Germinal center (tissue), 1 donor: ENCODE data around the gene PGP.

ENCODE experiments used
- DNase-seq: peaks from one replicate; pipeline ENCODE4 v3.0.0; 2012; ENCODE audit warnings: mixed read lengths, low spot score

PGP gene

DNA sequence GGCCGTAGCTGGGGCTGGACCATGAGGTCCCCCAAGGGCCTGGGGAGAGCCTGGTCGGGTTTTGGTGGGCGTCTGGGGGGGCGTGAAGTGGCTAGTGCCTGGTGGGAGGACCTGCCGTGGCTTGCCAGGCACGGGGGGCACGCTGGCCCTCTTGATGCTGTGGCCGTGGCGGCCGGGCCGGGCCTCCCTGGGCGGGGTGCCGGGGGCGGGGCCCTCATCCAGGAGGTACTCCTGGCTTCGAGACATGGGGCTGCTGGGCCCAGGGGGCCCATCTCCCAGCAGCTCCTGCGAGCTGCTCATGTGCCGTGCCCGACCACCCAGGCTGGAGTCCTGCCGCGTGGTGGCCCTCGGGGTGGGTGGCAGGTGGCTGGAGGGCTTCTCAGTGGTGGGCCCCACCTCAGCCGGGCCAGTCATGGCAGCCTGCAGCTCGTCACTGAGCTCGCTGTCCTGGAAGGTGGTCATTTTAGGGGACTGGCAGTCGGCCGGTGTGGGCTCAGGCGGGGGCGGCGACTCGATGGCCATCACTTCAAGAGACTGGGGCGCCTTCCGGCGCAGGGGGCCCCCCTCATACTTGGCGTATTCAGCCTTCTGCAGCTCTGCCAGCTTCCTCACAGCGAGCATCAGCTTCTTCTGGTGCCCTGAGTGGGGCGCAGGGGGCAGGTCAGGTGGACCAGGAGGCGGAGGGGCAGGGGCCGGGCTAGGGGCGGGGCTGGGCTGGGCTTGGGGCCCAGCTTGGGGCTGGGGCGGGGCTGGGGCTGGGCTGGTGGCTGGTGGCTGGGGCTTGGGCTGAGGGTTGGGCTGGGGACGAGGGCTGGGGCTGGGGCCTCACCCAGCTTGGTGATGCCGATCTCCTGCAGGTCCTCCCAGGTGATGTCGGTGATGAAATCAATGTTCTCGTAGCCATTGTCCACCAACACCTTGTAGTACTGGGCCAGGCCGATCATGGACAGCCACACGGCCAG lies 33.4 kb downstream of the PGP start:
- DNase-seq, result no peak

DNA sequence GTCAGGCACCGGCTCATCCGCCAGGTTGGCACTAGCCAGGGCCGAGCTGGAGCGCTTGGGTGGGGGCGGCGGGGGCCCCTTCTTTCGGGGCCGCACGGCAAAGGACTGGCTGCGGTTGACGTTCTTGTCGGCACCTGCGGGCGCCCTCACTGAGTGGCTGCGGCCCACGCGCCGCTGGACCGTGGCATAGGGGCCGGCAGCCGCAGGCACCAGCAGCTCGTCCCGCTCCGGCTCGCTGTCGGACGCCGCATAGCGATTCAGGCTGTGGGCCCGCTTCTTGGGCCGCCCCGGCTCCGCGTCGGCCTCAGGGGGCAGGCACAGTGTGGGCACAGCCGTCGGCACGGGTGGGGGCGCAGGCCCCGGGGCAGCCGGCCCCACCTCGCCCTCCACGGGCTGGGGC lies 34.2 kb downstream of the PGP start:
- DNase-seq, result no peak

DNA sequence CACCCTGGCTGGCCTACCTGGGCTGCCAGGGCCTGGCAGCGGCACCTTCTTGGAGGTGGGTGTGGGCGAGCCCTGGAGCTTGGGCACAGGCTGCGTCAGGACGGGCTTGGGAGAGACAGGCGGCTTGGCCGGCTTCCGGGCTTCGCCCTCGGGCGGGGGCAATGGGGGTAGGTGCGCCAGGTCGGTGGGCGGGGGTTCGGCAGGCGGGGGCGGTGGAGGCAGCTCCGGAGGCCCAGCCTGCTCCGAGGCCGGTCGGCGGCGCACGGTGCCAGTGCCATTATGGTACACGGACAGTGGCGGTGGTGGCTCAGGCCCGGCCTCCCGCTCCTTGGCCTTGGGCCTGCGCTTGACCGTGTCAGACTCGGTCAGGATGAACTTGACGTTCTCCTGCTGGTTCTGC lies 35.1 kb downstream of the PGP start:
- DNase-seq, result no peak

DNA sequence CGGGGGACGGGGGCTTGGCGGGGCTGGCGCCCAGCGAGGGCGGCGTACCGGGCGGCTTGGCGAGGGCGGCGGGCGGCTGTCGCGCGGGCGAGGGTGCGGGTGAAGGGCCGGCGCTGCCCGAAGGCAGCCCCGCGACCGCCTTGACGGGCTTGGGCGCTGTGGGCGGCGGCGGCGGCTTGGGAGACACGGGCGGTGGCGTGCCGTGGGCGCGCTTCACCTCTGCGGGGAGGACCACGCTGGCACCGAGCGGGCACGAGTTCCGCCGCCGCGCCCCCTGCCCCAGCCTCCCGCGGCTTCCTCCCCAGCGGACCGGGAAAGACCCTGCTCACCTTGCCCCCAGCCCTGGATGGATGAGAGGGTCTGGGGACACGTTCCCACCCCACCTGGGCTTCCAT lies 35.5 kb downstream of the PGP start:
- DNase-seq, result no peak

DNA sequence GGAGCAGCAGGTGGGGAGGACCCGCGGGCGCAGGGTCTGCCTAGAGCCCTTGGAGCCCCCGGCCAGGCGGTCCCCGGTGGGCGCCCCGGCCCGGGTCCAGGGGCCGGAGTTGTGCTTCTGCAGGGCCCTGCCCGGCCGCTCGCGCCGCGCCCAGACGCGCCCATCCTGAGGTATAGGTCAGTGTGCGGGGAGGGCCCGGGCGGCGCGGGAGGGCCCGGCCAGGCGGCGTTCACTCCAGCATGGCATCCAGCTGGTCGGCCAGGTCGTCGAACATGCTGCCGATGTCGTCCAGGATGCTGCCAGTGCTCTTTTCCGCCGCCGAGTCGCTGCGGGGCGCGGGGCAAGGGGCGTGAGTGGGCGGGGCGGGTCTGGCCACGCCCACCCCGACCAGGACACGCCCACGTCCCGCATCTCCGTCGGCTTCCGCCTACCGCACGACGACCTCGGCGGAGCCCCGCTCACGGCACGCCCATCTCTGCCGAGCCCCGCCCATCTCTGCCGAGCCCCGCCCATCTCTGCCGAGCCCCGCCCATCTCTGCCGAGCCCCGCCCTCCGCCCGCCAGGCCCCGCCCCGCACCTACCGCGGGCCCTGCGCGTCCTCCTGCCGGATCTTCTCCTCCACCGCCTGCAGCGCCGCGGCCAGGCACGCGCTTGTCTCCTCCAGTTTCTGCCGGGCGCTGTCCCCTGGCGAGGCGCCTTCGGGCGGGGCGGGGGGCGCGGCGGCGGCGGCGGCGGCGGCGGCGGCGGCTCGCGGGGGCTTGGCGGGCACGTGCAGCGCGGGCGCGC lies 36.1 kb downstream of the PGP start:
- no peak for DNase-seq

DNA sequence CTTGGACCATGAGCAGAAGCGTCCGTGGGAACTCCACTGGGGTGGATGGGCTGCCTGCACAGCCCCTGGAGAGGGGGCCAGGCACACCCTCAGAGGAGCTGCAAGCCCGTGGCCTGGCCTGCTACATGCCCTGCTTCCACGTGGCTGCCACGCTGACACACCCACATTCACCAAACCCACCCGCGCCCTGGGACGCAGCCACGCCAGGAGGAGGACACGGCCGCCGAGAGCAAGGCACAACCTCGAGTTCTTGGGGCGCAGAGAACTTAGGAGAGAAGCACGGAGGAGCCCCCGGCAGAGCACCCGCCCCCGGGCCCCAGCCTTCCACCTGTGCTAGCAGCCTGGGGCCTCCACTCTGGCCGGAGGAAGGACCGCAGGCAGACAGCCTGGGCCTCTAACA lies 37.1 kb downstream of the PGP start:
- no peak for DNase-seq

DNA sequence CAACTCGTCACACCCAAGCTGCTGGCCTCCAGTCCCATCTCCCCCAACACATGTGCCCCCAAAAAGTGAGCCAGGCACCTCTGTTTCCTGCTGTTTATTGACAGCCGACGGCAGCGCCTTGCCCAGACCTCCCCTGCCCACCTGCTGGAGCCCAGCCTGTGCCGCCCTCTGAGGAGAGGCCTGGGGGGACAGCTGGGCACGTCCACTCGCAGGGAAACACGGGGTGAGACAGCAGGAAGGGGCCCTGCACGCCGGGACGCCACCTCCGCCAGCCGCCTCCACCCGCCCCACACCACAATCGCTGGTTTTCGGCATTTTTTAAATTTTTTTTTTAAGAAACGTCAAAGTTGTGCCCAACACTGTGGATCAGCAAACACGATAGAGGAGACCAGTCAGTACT lies 37.5 kb downstream of the PGP start:
- DNase-seq, result no peak

DNA sequence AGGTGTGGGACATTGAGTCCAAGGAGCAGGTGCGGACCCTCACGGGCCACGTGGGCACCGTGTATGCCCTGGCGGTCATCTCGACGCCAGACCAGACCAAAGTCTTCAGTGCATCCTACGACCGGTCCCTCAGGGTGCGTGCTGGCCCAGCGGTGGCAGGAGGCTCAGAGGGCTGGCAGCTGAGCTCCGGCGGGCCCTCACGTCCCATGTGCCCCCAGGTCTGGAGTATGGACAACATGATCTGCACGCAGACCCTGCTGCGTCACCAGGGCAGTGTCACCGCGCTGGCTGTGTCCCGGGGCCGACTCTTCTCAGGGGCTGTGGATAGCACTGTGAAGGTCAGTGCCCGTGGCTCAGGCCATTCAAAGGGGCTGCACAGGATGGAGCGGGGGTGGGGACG lies 38.6 kb downstream of the PGP start:
- no peak for DNase-seq

DNA sequence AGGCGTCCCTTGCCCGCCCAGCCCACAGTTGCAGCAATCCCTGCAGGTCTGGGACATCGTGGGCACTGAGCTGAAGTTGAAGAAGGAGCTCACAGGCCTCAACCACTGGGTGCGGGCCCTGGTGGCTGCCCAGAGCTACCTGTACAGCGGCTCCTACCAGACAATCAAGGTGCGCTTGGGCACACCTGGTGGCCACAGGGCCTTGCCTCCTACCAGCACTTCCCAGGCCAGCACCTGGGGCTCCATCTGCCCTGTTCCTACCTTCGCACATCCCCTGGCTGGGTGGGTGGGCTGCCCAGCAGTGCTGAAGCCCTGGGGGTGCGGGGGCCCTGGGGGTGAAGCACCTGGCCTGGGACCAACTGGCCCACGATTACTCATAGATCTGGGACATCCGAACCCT lies 39.2 kb downstream of the PGP start:
- no peak for DNase-seq

DNA sequence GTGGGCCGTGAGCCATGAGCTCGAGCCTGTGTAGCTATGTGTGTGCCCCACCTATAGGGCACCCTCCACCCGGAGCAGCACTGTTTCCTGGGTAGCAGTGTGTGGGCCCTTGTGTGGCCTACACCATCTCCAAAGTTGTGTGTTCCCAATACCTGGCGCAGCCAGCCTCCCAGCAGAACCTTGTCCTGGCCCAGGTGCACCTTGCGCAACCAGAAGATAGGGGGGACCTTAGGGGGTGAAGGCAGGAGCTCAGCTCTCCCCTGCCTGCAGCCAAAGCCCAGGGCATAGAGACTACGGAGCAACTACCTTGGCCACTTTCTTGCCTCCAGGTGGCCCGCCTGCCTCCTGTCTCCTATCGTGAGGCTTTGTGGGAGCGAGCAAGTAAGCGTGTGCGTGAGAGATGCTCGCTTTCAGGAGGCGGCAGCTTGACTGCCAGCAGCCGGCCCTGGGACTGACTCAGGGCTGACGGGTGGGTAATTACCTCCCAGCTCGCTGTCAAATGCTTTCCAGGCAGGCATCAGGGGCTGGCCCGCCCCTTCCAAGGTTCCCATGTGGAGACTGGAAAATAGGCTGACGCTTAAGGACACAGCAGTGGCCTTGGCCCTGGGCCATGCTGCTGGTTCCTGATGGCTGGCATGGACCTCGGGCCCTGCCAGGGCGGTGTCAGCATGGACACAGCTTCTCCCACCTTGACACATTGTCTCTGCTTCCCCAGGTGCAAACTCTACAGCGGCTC lies 40.1 kb downstream of the PGP start:
- no peak for DNase-seq

DNA sequence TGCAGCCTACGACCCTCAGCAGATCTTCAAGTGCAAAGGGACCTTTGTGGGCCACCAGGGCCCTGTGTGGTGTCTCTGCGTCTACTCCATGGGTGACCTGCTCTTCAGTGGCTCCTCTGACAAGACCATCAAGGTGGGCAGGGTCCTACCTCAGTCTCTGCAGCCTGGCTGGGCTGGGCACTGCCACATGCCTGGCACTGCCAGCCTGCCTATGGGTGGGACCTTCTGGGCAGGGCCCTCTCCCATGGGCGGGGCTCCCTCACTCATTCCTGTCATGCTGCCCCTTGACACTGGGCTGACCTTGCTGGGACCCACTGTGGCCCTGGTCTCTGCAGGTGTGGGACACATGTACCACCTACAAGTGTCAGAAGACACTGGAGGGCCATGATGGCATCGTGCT lies 40.7 kb downstream of the PGP start:
- no peak for DNase-seq

DNA sequence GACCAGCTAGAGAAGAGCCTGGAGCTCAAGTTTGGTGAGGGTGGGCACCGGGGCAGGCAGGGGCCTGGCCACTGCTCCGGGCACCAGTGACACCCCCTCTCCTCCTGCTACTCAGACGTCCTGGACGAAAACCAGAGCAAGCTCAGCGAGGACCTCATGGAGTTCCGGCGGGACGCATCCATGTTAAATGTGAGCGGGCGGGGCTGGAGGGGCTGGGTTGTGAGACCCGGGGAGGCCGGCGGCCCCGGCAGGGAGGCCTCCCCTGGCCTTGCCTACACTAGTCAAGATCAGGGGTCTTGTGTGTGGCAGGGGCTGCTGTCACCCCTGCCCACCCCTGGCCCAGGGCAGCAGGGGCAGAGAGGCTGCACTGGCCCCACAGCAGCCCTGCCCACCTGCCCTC lies 41.3 kb downstream of the PGP start:
- DNase-seq, result no peak

DNA sequence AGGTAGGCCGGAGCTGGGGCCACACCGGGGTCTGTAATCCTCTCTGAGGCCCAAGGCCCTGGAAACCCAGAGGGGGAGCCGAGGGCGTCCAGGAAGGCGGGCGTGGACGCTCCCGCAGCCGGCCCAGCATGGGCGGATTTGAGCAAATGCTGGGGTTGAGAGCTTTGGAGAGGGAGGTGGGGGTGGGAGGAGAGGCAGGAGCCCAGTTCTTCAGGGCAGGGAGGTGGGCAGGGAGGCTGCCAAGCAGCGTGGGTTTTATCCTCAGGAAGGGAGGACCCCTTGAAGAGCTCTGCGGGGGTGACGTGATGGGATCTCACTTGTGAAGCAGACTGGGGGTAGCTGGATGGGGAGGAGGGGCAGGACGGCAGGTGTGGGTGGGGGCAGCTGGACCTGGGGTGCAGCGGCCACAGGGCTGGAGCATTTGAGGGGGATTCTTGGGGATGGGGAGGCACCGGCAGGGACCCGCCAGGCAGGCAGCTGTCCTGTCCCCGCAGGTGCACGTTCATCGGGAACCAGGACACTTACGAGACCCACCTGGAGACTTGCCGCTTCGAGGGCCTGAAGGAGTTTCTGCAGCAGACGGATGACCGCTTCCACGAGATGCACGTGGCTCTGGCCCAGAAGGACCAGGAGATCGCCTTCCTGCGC lies 41.8 kb downstream of the PGP start:
- no peak for DNase-seq

DNA sequence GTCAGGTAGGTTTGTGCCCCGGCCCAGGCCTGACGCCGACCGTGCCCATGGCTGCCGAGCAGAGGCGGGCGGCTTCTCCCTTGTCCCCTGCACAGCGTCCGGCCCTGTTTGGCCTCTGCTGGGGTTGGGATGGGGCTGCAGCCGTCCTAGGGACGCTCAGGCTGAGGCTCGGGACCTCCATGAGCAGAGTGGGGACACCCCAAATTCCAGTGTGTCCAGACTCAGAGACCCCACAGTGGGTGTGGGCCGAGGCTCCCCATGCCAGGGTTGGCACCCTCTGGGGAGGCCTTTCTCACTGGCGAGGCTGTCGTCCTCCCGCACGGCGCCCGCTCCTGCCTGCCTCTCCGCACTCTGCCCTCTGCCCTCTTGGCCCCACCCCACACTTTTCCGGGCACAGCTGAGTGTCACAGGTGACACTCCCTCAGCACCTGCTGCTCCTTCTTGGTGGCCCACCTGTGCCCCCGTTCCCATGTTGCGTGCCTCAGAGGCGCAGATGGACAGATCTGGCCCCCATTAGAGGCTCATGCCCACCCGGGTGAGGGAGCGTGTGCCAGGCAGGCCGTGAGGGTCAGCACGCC lies 43.0 kb downstream of the PGP start:
- no peak for DNase-seq

DNA sequence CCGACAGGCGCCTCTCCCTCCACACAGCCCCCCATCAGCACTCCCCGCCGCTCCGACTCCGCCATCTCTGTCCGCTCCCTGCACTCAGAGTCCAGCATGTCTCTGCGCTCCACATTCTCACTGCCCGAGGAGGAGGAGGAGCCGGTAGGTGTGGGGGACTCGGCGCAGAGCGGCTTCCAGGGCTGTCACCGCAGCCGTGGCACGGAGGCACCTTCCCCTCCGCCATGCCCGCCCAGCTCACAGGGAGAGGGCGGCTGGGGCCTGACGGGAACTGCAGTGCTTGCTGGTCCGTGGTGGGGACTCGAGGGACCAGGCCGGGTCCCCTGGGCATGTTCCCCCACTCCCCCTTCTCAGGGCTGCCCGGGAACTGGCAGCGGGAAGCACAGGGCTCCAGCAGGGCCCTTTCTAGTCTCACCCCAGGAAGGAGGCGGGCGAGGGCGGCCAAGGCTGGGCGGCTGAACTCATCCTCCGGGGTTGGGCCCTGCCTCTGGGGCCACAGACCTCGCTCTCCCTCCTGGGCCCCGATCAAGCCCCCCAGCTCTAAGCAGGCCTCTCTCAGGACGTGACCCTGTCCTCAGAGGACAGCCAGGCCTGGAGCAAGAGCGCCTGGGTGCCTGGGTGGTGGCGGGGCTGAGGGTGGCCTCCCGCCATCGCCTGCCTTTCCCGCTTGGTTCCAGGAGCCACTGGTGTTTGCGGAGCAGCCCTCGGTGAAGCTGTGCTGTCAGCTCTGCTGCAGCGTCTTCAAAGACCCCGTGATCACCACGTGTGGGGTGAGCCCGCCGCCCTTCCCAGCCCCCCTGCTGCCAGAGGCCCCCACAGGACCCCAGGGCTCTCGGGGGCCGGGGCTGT lies 43.8 kb downstream of the PGP start:
- no peak for DNase-seq

DNA sequence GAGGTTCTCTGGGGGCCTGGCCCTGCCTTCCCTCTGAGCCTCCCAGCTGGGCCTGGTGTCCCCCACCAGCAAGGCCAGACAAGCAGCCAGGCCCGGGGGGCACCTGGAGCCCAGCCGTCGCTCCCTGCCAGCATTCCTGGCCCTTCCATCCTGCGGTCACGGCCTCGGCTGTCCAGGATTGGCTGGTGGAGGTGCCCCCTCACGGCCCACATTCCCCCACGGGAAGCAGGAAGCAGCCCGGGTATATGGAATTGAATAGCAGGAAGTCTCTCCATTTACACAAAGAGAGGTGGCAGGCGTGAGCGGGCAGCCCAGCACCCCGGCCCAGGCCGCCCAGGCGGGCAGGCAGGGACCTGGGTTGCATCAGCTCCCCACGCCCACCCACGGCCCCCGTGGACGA lies 44.6 kb downstream of the PGP start:
- no peak for DNase-seq

DNA sequence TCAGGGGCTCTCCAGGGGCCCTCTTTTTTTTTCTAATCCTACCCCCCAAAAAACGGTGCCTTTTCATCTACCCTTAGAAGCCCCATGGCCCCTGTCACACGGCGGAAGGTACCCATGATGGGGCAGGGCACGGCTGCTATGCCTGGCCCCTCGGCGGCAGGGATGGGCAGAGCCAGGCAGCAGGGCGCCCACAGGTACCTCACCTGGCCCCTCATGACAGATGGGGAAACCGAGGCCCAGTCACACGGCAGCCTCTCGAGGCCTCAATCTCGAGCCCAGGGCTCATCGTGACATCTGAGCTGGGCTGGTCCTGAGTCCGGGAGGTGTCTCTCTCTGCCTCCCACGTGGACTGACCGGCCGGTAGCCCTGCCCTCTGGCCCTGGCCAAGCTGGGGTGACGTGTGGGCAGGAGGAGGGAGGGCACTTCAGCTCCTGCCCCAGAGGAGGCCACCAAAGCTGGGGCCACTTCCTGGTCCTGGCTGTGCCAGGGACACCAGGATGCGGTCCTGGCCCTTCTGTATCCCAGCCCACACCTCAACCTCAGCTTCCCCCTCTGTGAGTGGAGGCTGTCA lies 47.5 kb downstream of the PGP start:
- DNase-seq, result no peak

DNA sequence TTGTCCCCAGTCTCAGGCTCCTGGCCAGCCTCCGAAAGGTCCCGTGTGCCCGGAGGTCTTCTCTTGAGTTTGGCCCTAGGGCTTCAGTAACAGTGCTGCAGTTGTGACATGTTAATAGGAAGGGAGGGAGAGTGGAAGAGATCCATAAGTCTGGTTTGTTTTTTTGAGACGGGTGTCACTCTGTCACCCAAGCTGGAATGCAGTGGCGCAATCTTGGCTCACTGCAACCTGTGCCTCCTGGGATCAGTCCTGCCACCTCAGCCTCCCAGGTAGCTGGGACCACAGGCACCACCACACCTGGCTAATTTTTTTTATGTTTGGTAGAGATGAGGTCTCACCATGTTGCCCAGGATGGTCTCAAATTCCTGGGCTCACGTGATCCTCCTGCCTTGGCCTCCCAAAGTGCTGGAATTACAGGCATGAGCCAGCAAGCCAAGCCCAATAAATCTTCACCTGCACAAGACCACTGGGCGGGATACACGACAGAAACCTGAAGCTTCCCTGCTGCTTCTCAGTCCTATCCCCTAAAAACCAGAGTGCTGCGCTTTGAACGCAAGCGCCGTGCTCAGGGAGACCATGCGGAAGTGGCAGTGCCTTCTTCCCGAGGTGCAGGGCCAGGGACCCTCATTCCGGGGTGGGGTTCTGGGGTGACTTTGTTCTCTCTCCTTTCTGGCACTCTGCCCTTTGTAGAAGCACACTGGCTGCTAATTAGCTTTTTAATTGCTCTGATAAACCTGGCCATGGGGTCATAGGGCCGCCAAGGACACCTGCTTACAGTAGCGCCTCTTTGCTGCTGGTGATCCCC lies 48.2 kb downstream of the PGP start:
- DNase-seq, result no peak

DNA sequence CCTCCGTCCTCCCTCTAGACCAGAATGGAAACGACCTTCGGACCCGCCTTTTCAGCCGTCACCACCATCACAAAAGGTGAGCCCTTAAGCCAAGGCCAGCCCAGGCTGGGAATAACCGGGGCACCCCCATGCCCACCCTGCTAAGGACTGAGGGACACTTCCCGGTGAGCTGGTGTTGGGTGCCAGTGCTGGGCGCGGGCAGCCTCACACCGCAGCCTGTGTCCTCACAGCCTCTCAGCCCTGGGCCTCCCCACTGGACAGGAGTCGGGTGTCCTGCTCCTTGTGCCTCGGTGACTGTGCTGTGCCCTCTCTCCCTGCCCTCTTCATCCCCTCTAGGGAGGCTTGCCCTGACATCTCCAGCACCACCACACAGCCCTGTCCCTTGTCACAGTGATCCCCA lies 48.8 kb downstream of the PGP start:
- DNase-seq, result no peak
